ENCODE results near the gene PLEKHH1. TPM values are rescaled to one million over a fixed set of nuclear protein-coding genes. Genes with fewer than 3 reads are reported as not detected.

Gene PLEKHH1
- polyA plus RNA-seq, 1 donor from 2014 or later, result 34.1 TPM

DNA sequence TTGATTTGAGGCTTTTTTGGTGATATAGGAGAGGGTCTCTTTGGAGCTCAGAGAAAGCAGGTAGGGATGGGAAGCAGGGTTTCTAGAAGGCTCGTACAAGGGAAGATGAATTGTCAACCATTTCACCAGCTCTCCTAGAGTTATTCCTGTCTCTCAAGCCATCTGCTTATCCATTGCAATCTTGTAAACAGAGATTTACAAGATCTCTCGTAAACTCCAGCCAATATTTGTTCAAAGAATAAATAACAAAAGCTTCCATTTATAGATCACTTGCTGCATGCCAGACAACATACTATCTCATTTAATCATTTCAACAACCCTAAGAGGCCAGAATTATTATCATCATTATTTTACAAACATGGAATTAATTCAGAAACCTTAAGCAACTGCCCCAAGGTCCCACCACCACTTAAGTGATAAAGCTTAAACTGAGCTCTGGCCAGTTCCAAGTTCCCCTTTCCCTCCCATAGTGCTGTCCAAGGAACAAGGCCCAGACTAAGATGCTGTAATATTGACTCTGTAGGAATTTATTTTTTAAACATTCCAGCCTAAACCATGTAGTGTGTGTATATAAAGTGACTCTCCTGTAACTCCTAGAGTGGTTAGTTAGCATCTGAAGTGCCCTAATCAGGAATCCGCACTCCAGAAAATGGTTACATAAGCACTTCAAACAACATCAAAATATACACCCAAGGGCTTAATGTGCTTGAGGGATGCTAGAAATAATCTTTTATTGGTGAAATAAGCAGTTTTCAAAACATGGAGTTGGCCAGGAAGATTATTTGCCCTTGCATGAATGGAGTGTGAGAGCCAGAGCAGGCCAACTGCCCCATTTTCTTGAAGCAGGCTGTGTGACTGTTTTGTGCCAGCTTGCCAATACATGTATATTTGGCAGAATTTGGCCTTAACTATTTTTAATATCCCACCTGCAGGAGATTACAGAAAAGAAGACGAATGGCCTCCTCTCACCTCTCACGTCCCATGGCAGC, 2.8 kb upstream of the PLEKHH1 start:
- Histone ChIP-seq H3K79me2 (replicated peaks; ENCODE audit: insufficient read depth, low read length) (no peaks in the 10 kb centered on the region), H3K9me2 (ENCODE audit: insufficient read depth, low read length) (no peaks in the 10 kb centered on the region), H3K4me2 (ENCODE audit: low read length) (no peak overlapping the region), H3K9me3 (ENCODE audit: low read length) (no peaks in the 10 kb centered on the region), H4K20me1 (ENCODE audit: insufficient read depth) (no peaks in the 10 kb centered on the region), H3K9ac (ENCODE audit: low read length) (no peak overlapping the region), H3K36me3 (ENCODE audit: insufficient read depth, low read length) (no peaks in the 10 kb centered on the region), H3F3A (ENCODE audit: insufficient read depth, low read length, poor library complexity, severe bottlenecking) (no peaks in the 10 kb centered on the region), H3K4me3 (ENCODE audit: low read length) (no peak overlapping the region), H3K27ac (ENCODE audit: low read length) (no peak overlapping the region), H3K27me3 (ENCODE audit: insufficient read depth, low read depth, low read length) (no peaks in the 10 kb centered on the region), H2AFZ (ENCODE audit: low read depth, low read length) (no peak overlapping the region)
- no peak for TF ChIP-seq POLR2AphosphoS5 (IDR thresholded peaks at IDR 0.05)

DNA sequence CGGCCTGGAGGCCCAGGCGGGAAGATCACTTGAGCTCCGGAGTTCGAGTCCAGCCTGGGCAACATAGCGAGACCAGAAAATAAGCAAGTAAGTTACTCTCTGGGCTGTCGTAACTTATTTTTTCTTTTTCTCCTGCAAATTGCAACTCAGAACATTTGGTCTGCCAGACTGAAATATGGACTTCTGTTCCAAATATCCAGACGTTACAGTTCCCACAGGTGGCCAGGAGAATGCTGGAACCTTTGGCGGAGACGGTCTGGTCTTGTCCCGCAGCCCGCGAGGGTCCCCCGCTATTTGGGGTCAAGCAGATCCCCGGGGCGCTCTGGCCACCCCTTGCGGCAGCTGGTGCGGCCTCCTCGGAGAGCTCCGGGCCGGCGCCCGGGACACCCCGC, 488 bp upstream of the PLEKHH1 start:
- H2AFZ ChIP-seq (ENCODE audit: low read depth, low read length), result peak overlapping the region; percentile 53
- peak overlapping the region; percentile 85 for H3K9ac ChIP-seq (ENCODE audit: low read length)
- no peaks in the 10 kb centered on the region for H3K27me3 ChIP-seq (ENCODE audit: insufficient read depth, low read depth, low read length)
- H3K79me2 ChIP-seq (replicated peaks; ENCODE audit: insufficient read depth, low read length), result no peaks in the 10 kb centered on the region
- H3K4me3 ChIP-seq (ENCODE audit: low read length), result peak overlapping the region; percentile 93
- H3F3A ChIP-seq (ENCODE audit: insufficient read depth, low read length, poor library complexity, severe bottlenecking), result no peaks in the 10 kb centered on the region
- H3K9me2 ChIP-seq (ENCODE audit: insufficient read depth, low read length), result no peaks in the 10 kb centered on the region
- peak overlapping the region; percentile 52 for H3K27ac ChIP-seq (ENCODE audit: low read length)
- H3K9me3 ChIP-seq (ENCODE audit: low read length), result no peaks in the 10 kb centered on the region
- H4K20me1 ChIP-seq (ENCODE audit: insufficient read depth), result no peaks in the 10 kb centered on the region
- no peaks in the 10 kb centered on the region for H3K36me3 ChIP-seq (ENCODE audit: insufficient read depth, low read length)
- no peak for TF ChIP-seq EP300 (conservative IDR thresholded peaks at IDR 0.05; ENCODE audit: poor library complexity, severe bottlenecking)
- H3K4me2 ChIP-seq (ENCODE audit: low read length), result no peak overlapping the region

DNA sequence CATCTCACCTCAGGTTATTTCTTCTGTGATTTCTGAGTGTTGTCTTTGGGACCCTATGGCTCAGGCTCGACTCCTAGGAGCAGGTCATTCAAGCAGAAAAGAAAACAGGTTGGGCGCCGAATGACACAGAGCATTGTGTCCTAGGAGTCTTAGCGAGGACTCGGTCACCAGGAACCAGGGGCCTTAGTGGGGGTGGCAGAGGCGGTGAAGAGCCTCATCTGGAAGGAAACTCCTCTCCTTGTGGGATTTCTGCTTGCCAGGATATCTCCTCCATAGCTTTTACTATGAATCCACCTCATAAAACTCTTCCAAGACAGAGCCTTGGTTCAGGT, 630 bp downstream of the PLEKHH1 start:
- peak overlapping the region; percentile 85 for H3K9ac ChIP-seq (ENCODE audit: low read length)
- no peaks in the 10 kb centered on the region for H3K79me2 ChIP-seq (replicated peaks; ENCODE audit: insufficient read depth, low read length)
- peak overlapping the region; percentile 29 for H3K4me2 ChIP-seq (ENCODE audit: low read length)
- H2AFZ ChIP-seq (ENCODE audit: low read depth, low read length), result peak overlapping the region; percentile 94
- H3F3A ChIP-seq (ENCODE audit: insufficient read depth, low read length, poor library complexity, severe bottlenecking), result no peaks in the 10 kb centered on the region
- H3K27me3 ChIP-seq (ENCODE audit: insufficient read depth, low read depth, low read length), result no peaks in the 10 kb centered on the region
- TF ChIP-seq, protein P1, sequence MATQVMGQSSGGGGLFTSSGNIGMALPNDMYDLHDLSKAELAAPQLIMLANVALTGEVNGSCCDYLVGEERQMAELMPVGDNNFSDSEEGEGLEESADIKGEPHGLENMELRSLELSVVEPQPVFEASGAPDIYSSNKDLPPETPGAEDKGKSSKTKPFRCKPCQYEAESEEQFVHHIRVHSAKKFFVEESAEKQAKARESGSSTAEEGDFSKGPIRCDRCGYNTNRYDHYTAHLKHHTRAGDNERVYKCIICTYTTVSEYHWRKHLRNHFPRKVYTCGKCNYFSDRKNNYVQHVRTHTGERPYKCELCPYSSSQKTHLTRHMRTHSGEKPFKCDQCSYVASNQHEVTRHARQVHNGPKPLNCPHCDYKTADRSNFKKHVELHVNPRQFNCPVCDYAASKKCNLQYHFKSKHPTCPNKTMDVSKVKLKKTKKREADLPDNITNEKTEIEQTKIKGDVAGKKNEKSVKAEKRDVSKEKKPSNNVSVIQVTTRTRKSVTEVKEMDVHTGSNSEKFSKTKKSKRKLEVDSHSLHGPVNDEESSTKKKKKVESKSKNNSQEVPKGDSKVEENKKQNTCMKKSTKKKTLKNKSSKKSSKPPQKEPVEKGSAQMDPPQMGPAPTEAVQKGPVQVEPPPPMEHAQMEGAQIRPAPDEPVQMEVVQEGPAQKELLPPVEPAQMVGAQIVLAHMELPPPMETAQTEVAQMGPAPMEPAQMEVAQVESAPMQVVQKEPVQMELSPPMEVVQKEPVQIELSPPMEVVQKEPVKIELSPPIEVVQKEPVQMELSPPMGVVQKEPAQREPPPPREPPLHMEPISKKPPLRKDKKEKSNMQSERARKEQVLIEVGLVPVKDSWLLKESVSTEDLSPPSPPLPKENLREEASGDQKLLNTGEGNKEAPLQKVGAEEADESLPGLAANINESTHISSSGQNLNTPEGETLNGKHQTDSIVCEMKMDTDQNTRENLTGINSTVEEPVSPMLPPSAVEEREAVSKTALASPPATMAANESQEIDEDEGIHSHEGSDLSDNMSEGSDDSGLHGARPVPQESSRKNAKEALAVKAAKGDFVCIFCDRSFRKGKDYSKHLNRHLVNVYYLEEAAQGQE (IDR thresholded peaks at IDR 0.05; ENCODE audit: borderline replicate concordance), result peak; percentile 44
- TF ChIP-seq RAD21 (conservative IDR thresholded peaks at IDR 0.05) (no peak), EZH2 (IDR thresholded peaks at IDR 0.05; ENCODE audit: borderline replicate concordance, insufficient read depth, low read length, poor library complexity, severe bottlenecking) (no peak)
- no peaks in the 10 kb centered on the region for H4K20me1 ChIP-seq (ENCODE audit: insufficient read depth)
- H3K9me2 ChIP-seq (ENCODE audit: insufficient read depth, low read length), result no peaks in the 10 kb centered on the region
- H3K9me3 ChIP-seq (ENCODE audit: low read length), result no peaks in the 10 kb centered on the region
- H3K36me3 ChIP-seq (ENCODE audit: insufficient read depth, low read length), result no peaks in the 10 kb centered on the region
- peak overlapping the region; percentile 74 for H3K27ac ChIP-seq (ENCODE audit: low read length)
- H3K4me3 ChIP-seq (ENCODE audit: low read length), result peak overlapping the region; percentile 93

All from neural cell (in vitro differentiated cells).